Body of pancreas (tissue), 4 donors: ENCODE data around the gene SPEF2.

Experiments
- POLR2A ChIP-seq, 3 donors: fragments of 450-650 bp; IDR thresholded peaks; one replicate each; pipeline ENCODE4 v1.6.1; 2016; ENCODE audit warnings: antibody characterized with exemption in 3 of 3, mild to moderate bottlenecking in 2 of 3
- TF ChIP-seq, protein P1 (sequence below), 7 experiments: fragments of 450-650 bp in 4 of 7; fragments of 200-600 bp in 3 of 7; sonication (generic) in 3 of 7; IDR thresholded peaks; one replicate each; pipeline ENCODE4 v1.5.1; 2016 to 2019; ENCODE audit warnings: antibody characterized with exemption in 7 of 7

GRCh38 chr5:35776757-35777156 lies 159.1 kb downstream of the SPEF2 start:
- TF ChIP-seq, protein P1, sequence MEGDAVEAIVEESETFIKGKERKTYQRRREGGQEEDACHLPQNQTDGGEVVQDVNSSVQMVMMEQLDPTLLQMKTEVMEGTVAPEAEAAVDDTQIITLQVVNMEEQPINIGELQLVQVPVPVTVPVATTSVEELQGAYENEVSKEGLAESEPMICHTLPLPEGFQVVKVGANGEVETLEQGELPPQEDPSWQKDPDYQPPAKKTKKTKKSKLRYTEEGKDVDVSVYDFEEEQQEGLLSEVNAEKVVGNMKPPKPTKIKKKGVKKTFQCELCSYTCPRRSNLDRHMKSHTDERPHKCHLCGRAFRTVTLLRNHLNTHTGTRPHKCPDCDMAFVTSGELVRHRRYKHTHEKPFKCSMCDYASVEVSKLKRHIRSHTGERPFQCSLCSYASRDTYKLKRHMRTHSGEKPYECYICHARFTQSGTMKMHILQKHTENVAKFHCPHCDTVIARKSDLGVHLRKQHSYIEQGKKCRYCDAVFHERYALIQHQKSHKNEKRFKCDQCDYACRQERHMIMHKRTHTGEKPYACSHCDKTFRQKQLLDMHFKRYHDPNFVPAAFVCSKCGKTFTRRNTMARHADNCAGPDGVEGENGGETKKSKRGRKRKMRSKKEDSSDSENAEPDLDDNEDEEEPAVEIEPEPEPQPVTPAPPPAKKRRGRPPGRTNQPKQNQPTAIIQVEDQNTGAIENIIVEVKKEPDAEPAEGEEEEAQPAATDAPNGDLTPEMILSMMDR (IDR thresholded peaks at IDR 0.05) = no peak
- TF ChIP-seq POLR2A (IDR thresholded peaks at IDR 0.05) = no peak
